Measurements from ENCODE around the gene DENND1A.

The DENND1A gene

DNA sequence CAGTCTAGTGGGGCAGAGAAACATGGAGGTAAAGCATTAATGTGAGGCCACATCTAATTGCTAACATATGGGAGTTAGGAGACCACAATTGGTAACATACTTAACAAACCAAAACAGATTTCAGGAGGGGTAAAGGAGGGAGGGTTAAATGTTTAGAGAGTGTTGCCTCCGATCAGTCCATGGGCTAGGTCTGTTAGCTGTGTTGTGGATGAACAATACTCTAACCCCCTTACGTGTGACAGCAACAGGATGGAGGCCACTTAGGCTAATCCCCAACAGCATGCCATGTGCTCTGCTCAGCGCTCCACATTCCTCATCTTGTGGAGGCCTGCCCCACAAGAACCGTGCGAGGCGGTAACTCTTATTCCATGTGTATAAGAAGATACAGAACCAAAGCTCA is 406.9 kb downstream of the DENND1A start:
- Histone ChIP-seq H3K9ac (ENCODE audit: low read depth, low read length) (no peak overlapping the region), H3K36me3 (ENCODE audit: insufficient read depth, low read length) (no peaks in the 10 kb centered on the region), H3K9me3 (ENCODE audit: control insufficient read depth, insufficient read depth, low read length) (no peaks in the 10 kb centered on the region), H3K4me1 (ENCODE audit: insufficient read depth, low read length) (no peaks in the 10 kb centered on the region)

DNA sequence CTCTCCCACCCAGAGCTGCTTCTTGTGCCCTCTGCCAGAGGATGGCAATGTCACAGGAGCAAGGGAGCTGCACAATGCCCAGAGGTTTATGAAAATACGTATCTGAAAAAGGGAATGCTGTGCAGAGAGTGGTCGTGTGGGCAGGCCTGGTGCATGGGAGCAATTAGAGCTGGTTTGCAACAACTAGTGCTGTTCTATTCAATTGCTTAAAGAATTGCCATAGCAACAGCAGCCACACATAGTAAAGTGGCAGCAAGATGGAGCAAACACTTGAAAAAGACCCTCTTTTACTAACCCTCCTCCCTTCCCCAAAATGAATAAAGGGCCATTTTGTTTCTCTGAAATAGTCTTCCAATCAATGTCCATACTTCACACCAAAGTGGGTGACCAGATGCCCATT is 407.7 kb downstream of the DENND1A start:
- Histone ChIP-seq H3K9ac (ENCODE audit: low read depth, low read length) (no peak overlapping the region), H3K36me3 (ENCODE audit: insufficient read depth, low read length) (no peaks in the 10 kb centered on the region), H3K9me3 (ENCODE audit: control insufficient read depth, insufficient read depth, low read length) (no peaks in the 10 kb centered on the region), H3K4me1 (ENCODE audit: insufficient read depth, low read length) (no peaks in the 10 kb centered on the region)

DNA sequence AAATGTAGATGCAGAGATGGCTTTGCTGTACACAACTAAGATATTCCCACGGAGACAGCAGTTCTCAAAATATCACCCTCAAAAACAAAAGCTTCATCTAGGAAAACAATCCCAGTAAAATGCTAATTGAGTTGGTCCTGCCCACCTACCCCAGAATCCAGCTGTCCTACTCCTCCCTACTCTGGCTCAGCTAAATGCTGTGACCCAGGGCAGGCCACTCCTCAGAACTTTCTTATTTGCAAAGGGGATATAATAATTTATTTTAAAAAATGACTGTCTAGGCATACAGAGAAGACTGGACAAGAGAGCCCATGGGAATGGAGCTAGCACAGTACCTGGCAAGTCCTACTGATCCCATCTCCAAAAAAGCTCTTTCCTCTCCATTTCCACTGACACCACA is 411.6 kb downstream of the DENND1A start:
- Histone ChIP-seq H3K9ac (ENCODE audit: low read depth, low read length) (no peak overlapping the region), H3K9me3 (ENCODE audit: control insufficient read depth, insufficient read depth, low read length) (no peaks in the 10 kb centered on the region), H3K4me1 (ENCODE audit: insufficient read depth, low read length) (no peaks in the 10 kb centered on the region), H3K36me3 (ENCODE audit: insufficient read depth, low read length) (no peaks in the 10 kb centered on the region)

DNA sequence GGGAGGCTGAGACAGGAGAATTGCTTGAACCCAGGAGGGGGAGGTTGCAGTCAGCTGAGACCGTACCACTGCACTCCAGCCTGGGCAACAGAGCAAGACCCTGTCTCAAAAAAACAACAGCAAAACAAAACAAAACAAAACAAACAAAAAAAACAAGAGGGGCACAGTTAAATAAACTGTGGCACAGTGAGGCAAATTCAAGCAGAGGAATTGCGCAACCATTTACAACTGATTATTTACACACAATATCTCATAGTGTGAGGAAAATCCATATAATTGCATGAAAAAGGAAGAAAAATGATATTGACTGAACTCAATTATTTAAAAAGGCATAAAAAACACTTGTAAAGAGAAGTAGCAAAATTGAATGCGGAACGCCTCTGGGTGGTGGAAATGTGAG is 412.4 kb downstream of the DENND1A start:
- Histone ChIP-seq H3K36me3 (ENCODE audit: insufficient read depth, low read length) (no peaks in the 10 kb centered on the region), H3K4me1 (ENCODE audit: insufficient read depth, low read length) (no peaks in the 10 kb centered on the region), H3K9me3 (ENCODE audit: control insufficient read depth, insufficient read depth, low read length) (no peaks in the 10 kb centered on the region), H3K9ac (ENCODE audit: low read depth, low read length) (no peak overlapping the region)

DNA sequence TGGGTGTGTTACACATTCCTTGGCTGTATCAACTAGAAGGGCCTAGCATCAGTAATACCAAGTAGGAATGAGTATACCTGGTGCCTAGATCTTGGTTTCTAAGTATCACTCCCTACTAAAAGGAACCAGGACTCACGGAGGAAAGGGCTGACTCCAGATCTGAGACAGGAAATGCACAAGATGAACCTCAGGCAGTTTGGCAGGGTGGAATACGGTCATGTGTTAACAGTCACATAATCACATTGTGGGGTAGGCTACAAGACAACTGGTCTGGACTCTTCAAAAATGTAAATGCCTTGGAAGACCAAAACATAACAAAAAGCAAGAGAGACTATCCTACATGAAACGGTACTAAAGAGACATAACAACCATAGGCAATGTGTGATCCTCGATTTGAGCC is 415.2 kb downstream of the DENND1A start:
- Histone ChIP-seq H3K4me1 (ENCODE audit: insufficient read depth, low read length) (no peaks in the 10 kb centered on the region), H3K36me3 (ENCODE audit: insufficient read depth, low read length) (no peaks in the 10 kb centered on the region), H3K9ac (ENCODE audit: low read depth, low read length) (no peak overlapping the region)

DNA sequence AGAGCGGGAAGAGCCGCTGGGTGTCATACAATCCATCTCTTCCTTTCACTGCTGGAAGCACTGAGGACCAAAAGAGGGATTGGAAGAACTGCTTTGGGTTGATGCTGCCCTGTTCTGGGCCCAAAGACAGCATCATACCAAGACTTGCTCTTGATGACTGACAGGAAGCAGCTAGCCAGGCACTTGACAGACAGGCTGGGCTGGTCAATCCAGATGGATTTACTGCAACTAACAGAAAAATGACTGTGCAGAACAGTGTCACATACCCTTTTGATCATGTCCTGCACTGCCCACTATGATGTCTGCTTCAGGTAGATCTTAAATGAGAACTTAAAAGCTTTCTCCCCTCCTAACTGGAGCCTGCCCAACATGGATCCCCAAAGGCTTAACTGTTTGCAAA is 416.4 kb downstream of the DENND1A start:
- no peaks in the 10 kb centered on the region for H3K36me3 ChIP-seq (ENCODE audit: insufficient read depth, low read length)
- H3K9ac ChIP-seq (ENCODE audit: low read depth, low read length) = no peak overlapping the region
- no peaks in the 10 kb centered on the region for H3K4me1 ChIP-seq (ENCODE audit: insufficient read depth, low read length)
- H3K9me3 ChIP-seq (ENCODE audit: control insufficient read depth, insufficient read depth, low read length) = no peaks in the 10 kb centered on the region

More for the DNA sequence above, 415.2 kb downstream of the DENND1A start:
- no peaks in the 10 kb centered on the region for H3K9me3 ChIP-seq (ENCODE audit: control insufficient read depth, insufficient read depth, low read length)

DNA sequence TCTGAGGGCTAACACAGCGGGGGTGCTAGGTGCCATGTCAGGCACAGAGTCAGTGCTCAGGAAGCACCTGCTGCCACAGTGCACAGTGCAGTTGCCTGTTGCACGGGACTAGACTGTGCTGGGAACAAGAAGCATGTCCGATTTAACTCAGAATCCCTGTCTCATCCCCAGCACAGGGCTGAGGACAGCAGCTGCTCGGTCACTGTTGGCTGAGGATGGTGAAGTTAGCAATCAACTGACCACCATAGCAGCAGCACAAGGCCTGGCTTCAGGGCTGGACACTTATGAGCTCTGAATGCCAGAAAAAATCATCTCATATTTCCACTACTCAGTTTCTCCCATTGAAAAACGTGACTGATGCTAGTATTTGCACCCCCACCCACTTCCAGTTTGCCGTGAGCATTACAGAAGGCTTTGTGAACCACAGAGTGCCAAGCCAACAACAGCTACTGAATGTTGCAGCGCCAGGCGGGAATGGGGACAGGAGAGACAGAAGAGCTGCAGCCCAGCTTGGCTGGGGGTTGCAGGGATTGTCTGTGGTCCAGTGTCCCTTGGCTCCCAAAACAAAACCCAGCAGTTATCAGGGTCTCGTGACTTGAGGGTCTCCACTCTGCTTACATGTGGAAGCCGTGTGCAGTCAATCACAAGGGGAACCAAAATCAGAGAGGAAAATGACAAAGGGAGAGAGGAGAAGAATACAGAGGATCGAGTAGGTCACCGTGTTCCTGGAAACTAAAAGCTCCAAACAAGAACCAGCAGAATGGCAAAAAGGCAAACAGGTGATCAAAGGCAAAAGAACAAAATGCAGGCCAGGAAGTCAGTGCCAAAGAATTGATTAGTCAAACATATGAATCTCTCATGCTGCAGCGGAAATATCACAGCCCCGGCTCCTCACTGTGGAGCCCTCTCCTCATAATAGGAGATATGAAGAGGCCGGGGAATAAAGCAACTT is 418.3 kb downstream of the DENND1A start:
- Histone ChIP-seq H3K9ac (ENCODE audit: low read depth, low read length) (no peak overlapping the region), H3K36me3 (ENCODE audit: insufficient read depth, low read length) (no peaks in the 10 kb centered on the region), H3K4me1 (ENCODE audit: insufficient read depth, low read length) (no peaks in the 10 kb centered on the region), H3K9me3 (ENCODE audit: control insufficient read depth, insufficient read depth, low read length) (no peaks in the 10 kb centered on the region)

DNA sequence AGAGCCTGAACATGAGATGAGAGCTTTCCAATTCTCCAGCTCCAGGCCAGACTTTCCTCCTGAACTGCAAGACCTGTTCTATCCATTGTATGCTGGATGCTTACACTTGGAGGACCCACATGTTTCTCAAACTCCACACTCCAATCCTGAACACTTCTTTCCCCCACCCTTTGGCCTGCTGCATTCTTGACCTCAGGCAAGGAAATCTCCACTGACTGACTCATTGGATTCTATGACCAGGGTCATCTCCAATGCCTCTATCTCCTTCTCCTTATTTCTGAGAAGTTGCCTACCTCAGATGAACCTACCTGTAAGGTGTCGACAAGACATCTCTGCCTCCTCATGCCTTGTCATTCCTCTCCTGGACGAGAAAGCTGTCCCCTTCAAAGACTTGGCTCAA is 420.3 kb downstream of the DENND1A start:
- Histone ChIP-seq H3K4me1 (ENCODE audit: insufficient read depth, low read length) (no peaks in the 10 kb centered on the region), H3K9me3 (ENCODE audit: control insufficient read depth, insufficient read depth, low read length) (no peaks in the 10 kb centered on the region), H3K9ac (ENCODE audit: low read depth, low read length) (no peak overlapping the region), H3K36me3 (ENCODE audit: insufficient read depth, low read length) (no peaks in the 10 kb centered on the region)

DNA sequence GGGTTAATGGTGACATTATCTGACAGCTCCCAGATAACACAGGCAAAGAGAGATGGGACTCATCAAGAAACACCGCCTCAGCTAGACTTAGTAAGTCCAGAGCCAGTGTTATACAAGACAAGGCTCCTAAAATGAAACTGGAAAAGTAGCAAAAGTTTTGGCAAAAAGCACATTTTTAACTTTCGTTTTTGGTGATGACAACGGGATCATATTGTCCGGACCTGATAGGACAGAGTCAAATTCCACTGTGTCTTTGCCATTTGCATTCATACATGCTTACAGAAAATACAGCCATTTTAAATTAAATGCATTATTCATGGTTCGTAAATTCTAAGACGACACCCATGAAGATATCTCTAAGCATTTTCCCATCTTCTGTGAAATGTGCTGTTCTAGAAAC is 421.9 kb downstream of the DENND1A start:
- no peaks in the 10 kb centered on the region for H3K9me3 ChIP-seq (ENCODE audit: control insufficient read depth, insufficient read depth, low read length)
- no peaks in the 10 kb centered on the region for H3K36me3 ChIP-seq (ENCODE audit: insufficient read depth, low read length)
- H3K4me1 ChIP-seq (ENCODE audit: insufficient read depth, low read length) = no peaks in the 10 kb centered on the region
- H3K9ac ChIP-seq (ENCODE audit: low read depth, low read length) = no peak overlapping the region

DNA sequence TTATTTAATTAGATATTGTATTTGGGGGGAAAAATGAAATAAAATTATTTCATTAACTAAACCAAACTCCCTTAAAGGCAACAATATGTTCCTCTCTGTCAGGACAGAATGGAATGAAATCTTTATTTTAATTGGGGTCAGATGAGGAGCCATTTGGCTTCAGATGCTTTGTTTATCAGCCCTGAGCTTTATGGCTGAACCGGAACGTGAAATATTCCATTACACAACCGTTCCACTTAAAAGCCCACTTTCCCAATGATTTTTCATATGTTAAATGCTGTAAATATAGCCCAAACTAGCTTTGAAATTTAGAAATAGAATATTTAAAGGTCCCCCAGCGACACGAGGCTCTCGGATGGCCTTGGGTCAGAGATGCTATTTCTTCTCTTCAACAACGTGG is 424.4 kb downstream of the DENND1A start:
- H3K4me1 ChIP-seq (ENCODE audit: insufficient read depth, low read length) = no peaks in the 10 kb centered on the region
- H3K36me3 ChIP-seq (ENCODE audit: insufficient read depth, low read length) = no peaks in the 10 kb centered on the region

DNA sequence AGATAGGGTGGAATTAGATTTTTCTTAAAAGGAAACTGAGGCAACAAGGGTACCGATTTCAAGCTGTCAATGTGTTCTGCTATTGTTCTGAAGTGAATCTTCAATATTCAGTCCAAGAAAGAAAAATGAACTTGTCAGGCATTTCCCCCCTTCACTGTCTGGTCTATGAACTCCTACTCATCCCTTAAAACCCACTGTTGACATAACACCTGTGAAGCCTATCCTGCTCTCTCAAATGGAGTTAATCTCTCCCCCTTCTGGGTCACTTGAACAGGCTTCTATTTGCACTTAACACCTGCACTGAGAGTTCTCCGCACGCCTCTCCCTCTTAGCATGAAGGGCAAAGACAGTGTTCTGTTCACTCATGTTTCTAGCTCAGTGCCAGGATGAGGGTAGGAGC is 429.6 kb downstream of the DENND1A start:
- H3K9ac ChIP-seq (ENCODE audit: low read depth, low read length) = no peak overlapping the region
- no peaks in the 10 kb centered on the region for H3K36me3 ChIP-seq (ENCODE audit: insufficient read depth, low read length)
- H3K4me1 ChIP-seq (ENCODE audit: insufficient read depth, low read length) = no peaks in the 10 kb centered on the region

More for the DNA sequence above, 424.4 kb downstream of the DENND1A start:
- no peaks in the 10 kb centered on the region for H3K9me3 ChIP-seq (ENCODE audit: control insufficient read depth, insufficient read depth, low read length)
- no peak overlapping the region for H3K9ac ChIP-seq (ENCODE audit: low read depth, low read length)

DNA sequence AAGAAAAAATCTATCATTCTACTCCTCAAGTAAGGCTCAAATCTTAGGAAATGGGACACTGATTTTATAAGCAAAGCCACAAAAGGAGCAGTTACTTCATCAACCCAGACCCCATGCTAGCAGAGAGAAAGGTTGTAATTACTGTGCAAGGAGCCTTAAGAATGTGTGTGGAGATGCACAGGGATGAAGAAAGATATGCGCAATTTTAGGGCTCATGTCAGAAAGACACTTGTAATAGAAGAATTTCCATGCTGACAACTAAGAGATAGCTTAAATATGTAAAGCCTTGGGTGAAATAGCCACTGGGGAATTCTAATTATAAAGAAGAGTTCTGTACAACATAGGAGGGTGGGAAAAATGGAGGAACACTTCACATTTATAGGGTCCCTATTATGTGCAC is 432.1 kb downstream of the DENND1A start:
- Histone ChIP-seq H3K36me3 (ENCODE audit: insufficient read depth, low read length) (no peaks in the 10 kb centered on the region), H3K9ac (ENCODE audit: low read depth, low read length) (no peak overlapping the region), H3K4me1 (ENCODE audit: insufficient read depth, low read length) (no peaks in the 10 kb centered on the region), H3K9me3 (ENCODE audit: control insufficient read depth, insufficient read depth, low read length) (no peaks in the 10 kb centered on the region)

More for the DNA sequence above, 429.6 kb downstream of the DENND1A start:
- H3K9me3 ChIP-seq (ENCODE audit: control insufficient read depth, insufficient read depth, low read length) = no peaks in the 10 kb centered on the region

DNA sequence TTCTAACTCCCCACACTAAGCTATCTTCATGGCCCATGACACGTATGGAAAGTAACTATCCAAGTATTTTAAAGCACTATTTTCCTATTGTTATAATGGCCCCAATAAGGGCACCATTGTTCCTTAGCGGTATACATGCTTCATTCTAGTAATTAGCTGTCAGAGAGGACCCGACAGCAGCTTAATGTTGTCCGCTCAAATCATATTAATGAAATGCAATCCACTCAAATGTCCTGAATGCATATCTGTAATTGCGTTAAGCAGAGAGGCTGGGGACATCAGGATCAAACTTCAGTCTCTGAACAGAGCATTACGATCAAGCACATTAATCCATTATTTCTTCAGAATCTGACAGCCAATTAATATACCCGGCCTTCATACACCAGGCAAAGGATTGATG is 434.2 kb downstream of the DENND1A start:
- H3K9ac ChIP-seq (ENCODE audit: low read depth, low read length) = no peak overlapping the region
- no peaks in the 10 kb centered on the region for H3K9me3 ChIP-seq (ENCODE audit: control insufficient read depth, insufficient read depth, low read length)
- no peaks in the 10 kb centered on the region for H3K36me3 ChIP-seq (ENCODE audit: insufficient read depth, low read length)
- no peaks in the 10 kb centered on the region for H3K4me1 ChIP-seq (ENCODE audit: insufficient read depth, low read length)

DNA sequence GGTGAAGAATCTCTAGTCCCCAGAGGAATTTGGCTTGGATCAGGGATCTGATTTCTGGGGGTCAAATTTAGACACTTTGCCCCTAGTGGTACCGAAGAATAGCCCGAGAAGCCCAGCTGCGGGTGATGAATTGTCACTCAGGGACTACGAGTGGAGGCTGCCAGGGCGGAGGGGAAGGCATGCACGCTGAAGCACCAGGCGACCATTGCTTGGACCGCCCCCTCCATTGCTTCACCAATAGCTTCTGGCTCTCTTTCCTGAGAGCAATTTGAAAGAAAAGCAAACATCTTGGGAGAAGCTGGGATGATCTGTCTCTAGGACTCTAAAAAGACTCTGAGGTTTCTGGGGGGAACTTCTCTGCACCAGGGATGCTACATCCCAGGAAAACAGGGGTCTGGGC is 436.3 kb downstream of the DENND1A start:
- Histone ChIP-seq H3K9me3 (ENCODE audit: control insufficient read depth, insufficient read depth, low read length) (no peaks in the 10 kb centered on the region), H3K4me1 (ENCODE audit: insufficient read depth, low read length) (no peaks in the 10 kb centered on the region), H3K36me3 (ENCODE audit: insufficient read depth, low read length) (no peaks in the 10 kb centered on the region), H3K9ac (ENCODE audit: low read depth, low read length) (no peak overlapping the region)

DNA sequence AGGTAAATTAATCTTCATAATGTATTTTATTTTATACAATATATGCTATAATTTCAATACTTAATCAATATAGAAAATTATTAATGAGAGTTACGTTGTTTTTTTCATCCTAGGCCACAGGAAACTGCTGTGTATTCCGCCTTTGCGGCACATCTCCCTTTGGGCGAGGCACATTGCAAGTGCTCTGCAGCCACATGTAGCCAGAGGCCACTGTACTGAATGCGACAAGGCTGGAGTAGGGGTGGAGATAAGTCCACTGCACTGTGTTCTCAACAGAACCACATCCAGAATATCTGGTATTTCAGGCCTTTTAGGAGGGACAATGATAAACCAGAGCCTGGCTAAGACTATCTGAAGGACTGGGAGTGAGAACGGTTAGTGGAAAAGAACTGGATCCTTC is 439.2 kb downstream of the DENND1A start:
- Histone ChIP-seq H3K9me3 (ENCODE audit: control insufficient read depth, insufficient read depth, low read length) (no peaks in the 10 kb centered on the region), H3K4me1 (ENCODE audit: insufficient read depth, low read length) (no peaks in the 10 kb centered on the region; the same call in 1 of the 2 replicates), H3K36me3 (ENCODE audit: insufficient read depth, low read length) (no peaks in the 10 kb centered on the region), H3K9ac (ENCODE audit: low read depth, low read length) (no peak overlapping the region)
